GM06990 (cell line): Measurements from ENCODE around the gene PDE6C.

Experiments
- DNase-seq: peaks from one replicate; pipeline ENCODE4 v3.0.0-alpha.2; 2011; ENCODE audit not compliant: insufficient read length; ENCODE audit errors: extremely low read depth
- H3K27me3 ChIP-seq: replicated peaks from 2 replicates; pipeline ENCODE4 v1.6.0; 2011; ENCODE audit warnings: low read length; ENCODE audit not compliant: control insufficient read depth, insufficient read depth
- H3K36me3 ChIP-seq: 2 replicates; pipeline ENCODE4 v1.5.1; 2011; ENCODE audit warnings: low read length; ENCODE audit not compliant: control insufficient read depth, insufficient read depth
- H3K4me3 ChIP-seq: replicated peaks from 2 replicates; pipeline ENCODE4 v1.5.1; 2011; ENCODE audit warnings: low read depth, mild to moderate bottlenecking, control low read depth, low read length
- CTCF ChIP-seq: IDR thresholded peaks from 2 replicates; pipeline ENCODE4 v1.5.1; 2011; ENCODE audit warnings: low read length, control low read depth, mild to moderate bottlenecking, inconsistent platforms; ENCODE audit not compliant: insufficient read depth, poor library complexity, severe bottlenecking

The PDE6C gene

GRCh38 chr10:93612311-93612710 lies at the start of gene PDE6C:
TSS of gene PDE6C (plus strand) at chr10:93612537. CDS start at chr10:93612726, 189 bp downstream.
- no peaks in the 10 kb centered on the region for H3K27me3 ChIP-seq
- DNase-seq, result no peak
- no peaks in the 10 kb centered on the region for H3K36me3 ChIP-seq
- no peak for TF ChIP-seq CTCF
- H3K4me3 ChIP-seq, result no peak within 1 kb of the TSS

GRCh38 chr10:93565446-93565845 lies 46.9 kb upstream of the PDE6C start:
- Histone ChIP-seq H3K4me3 (no peak overlapping the region), H3K27me3 (peaks cover 2% of the 10 kb centered on the region; the same call in 1 of the 2 replicates), H3K36me3 (no peaks in the 10 kb centered on the region)
- no peak for TF ChIP-seq CTCF
- no peak for DNase-seq

GRCh38 chr10:93566435-93567276 lies 45.7 kb upstream of the PDE6C start, which contains the start of gene FFAR4:
TSS of gene FFAR4 (plus strand) at chr10:93566665. CDS start at chr10:93566721, 56 bp downstream.
- no peak for DNase-seq
- Histone ChIP-seq H3K27me3 (peaks cover 2% of the 10 kb centered on the region; the same call in 1 of the 2 replicates), H3K4me3 (no peak within 1 kb of the TSS)

GRCh38 chr10:93567277-93568104 lies 44.8 kb upstream of the PDE6C start:
- no peak for TF ChIP-seq CTCF
- no peaks in the 10 kb centered on the region for H3K36me3 ChIP-seq
- H3K27me3 ChIP-seq, result peaks cover 2% of the 10 kb centered on the region
- no peak for DNase-seq
- H3K4me3 ChIP-seq, result no peak overlapping the region

More at GRCh38 chr10:93566435-93567276, 45.7 kb upstream of the PDE6C start, which contains the start of gene FFAR4:
- no peak for TF ChIP-seq CTCF
- H3K36me3 ChIP-seq, result no peaks in the 10 kb centered on the region

- H3K27me3 ChIP-seq, result peaks cover 2% of the 10 kb centered on the region
- DNase-seq, result no peak
- no peak for TF ChIP-seq CTCF
- no peak overlapping the region for H3K4me3 ChIP-seq
- no peaks in the 10 kb centered on the region for H3K36me3 ChIP-seq
Observed at GRCh38 chr10:93568105-93568390, 44.3 kb upstream of the PDE6C start.
